Neural progenitor cell (in vitro differentiated cells): ENCODE measurements around the gene PRRX2. TPM values are rescaled to one million over a fixed set of nuclear protein-coding genes. Genes with fewer than 3 reads are reported as not detected.

Source experiments
- DNase-seq: peaks from one replicate; pipeline ENCODE4 v3.0.0-alpha.2; 2016; ENCODE audit warnings: low spot score
- H2AFZ ChIP-seq: fragments of 200-600 bp; sonication (generic); replicated peaks from 2 replicates; pipeline ENCODE4 v1.6.1; 2016; ENCODE audit warnings: antibody characterized with exemption
- H3F3A ChIP-seq: fragments of 200-600 bp; sonication (generic); 2 replicates; pipeline ENCODE4 v1.6.1; 2016; ENCODE audit warnings: antibody characterized with exemption, low read depth
- H3K27ac ChIP-seq: fragments of 200-600 bp; sonication (generic); 2 replicates; pipeline ENCODE4 v1.5.1; 2016; ENCODE audit warnings: mild to moderate bottlenecking
- H3K27me3 ChIP-seq: fragments of 200-600 bp; sonication (generic); 2 replicates; pipeline ENCODE4 v1.6.1; 2016; ENCODE audit warnings: mild to moderate bottlenecking, moderate library complexity
- H3K36me3 ChIP-seq: fragments of 200-600 bp; sonication (generic); 2 replicates; pipeline ENCODE4 v1.5.1; 2016
- H3K4me1 ChIP-seq: fragments of 200-600 bp; sonication (generic); 2 replicates; pipeline ENCODE4 v1.6.1; 2016; ENCODE audit warnings: mixed run types
- H3K4me2 ChIP-seq: fragments of 200-600 bp; sonication (generic); 2 replicates; pipeline ENCODE4 v1.6.1; 2016
- H3K4me3 ChIP-seq: fragments of 200-600 bp; sonication (generic); 2 replicates; pipeline ENCODE4 v1.5.1; 2016
- H3K79me2 ChIP-seq: fragments of 200-600 bp; sonication (generic); 2 replicates; pipeline ENCODE4 v1.6.1; 2016; ENCODE audit warnings: low read depth
- H3K9ac ChIP-seq: fragments of 200-600 bp; sonication (generic); 2 replicates; pipeline ENCODE4 v1.6.1; 2016
- H3K9me3 ChIP-seq: fragments of 200-600 bp; sonication (generic); 2 replicates; pipeline ENCODE4 v1.5.1; 2016; ENCODE audit warnings: low read depth
- H4K20me1 ChIP-seq: fragments of 200-600 bp; sonication (generic); 2 replicates; pipeline ENCODE4 v1.6.1; 2016; ENCODE audit warnings: low read depth
- H3K27ac Mint-ChIP-seq: 3 replicates; pipeline ENCODE4 v1.8.0; 2021; ENCODE audit warnings: mixed read lengths
- H3K27me3 Mint-ChIP-seq: 2 replicates; pipeline ENCODE4 v1.8.0; 2022; ENCODE audit warnings: low read depth, mild to moderate bottlenecking, inconsistent platforms, moderate library complexity, mixed read lengths; ENCODE audit not compliant: insufficient read depth
- H3K36me3 Mint-ChIP-seq: 3 replicates; pipeline ENCODE4 v1.8.0; 2021; ENCODE audit warnings: mixed read lengths
- H3K4me1 Mint-ChIP-seq: 3 replicates; pipeline ENCODE4 v1.8.0; 2021; ENCODE audit warnings: mixed read lengths
- H3K4me3 Mint-ChIP-seq: 3 replicates; pipeline ENCODE4 v1.8.0; 2021; ENCODE audit warnings: mild to moderate bottlenecking, moderate library complexity, mixed read lengths
- H3K9me3 Mint-ChIP-seq: 3 replicates; pipeline ENCODE4 v1.8.0; 2020; ENCODE audit warnings: mixed read lengths
- CTCF ChIP-seq: fragments of 200-600 bp; sonication (generic); IDR thresholded peaks from 2 replicates; pipeline ENCODE4 v1.5.1; 2017; ENCODE audit warnings: antibody characterized with exemption, mild to moderate bottlenecking
- EZH2 ChIP-seq: fragments of 200-600 bp; sonication (generic); IDR thresholded peaks from 2 replicates; pipeline ENCODE4 v1.6.1; 2017; ENCODE audit warnings: antibody characterized with exemption, mild to moderate bottlenecking, moderate library complexity
- EZH2phosphoT487 ChIP-seq: fragments of 200-600 bp; sonication (generic); IDR thresholded peaks from 2 replicates; pipeline ENCODE4 v1.6.1; 2017; ENCODE audit warnings: antibody characterized with exemption
- total RNA-seq: library from RNA; depleted of rRNA; stranded (reverse); fragments of >200 nt; gene quantifications from 2 replicates; pipeline ENCODE4 v1.2.3, GENCODE V29; 2015; ENCODE audit warnings: low replicate concordance

The PRRX2 gene
- total RNA-seq, 1 donor from 2014 or later = 1.5 TPM

- Histone ChIP-seq H3K4me1 (no peaks in the 10 kb centered on the region), H3K9me3 (no peaks in the 10 kb centered on the region), H3K27me3 (peaks cover 5% of the 10 kb centered on the region), H3K79me2 (no peaks in the 10 kb centered on the region), H3K9ac (no peak overlapping the region), H4K20me1 (no peaks in the 10 kb centered on the region), H3F3A (no peaks in the 10 kb centered on the region), H2AFZ (no peak overlapping the region), H3K36me3 (no peaks in the 10 kb centered on the region), H3K4me3 (no peak overlapping the region), H3K27ac (no peak overlapping the region), H3K4me2 (no peak overlapping the region)
- no peak for TF ChIP-seq CTCF
- TF ChIP-seq EZH2phosphoT487 = no peak
- TF ChIP-seq EZH2 = no peak
- Mint-ChIP-seq H3K36me3 (no peaks in the 10 kb centered on the region), H3K27me3 (peaks cover 12% of the 10 kb centered on the region), H3K4me3 (no peak overlapping the region), H3K27ac (no peak overlapping the region), H3K4me1 (peaks cover 3% of the 10 kb centered on the region), H3K9me3 (no peaks in the 10 kb centered on the region)
- DNase-seq = no peak
Observed at GRCh38 chr9:129735546-129735945, 70.1 kb downstream of the PRRX2 start.

- H3F3A ChIP-seq = no peaks in the 10 kb centered on the region
- no peaks in the 10 kb centered on the region for H3K79me2 ChIP-seq
- TF ChIP-seq EZH2phosphoT487 = no peak
- no peak for TF ChIP-seq EZH2
- TF ChIP-seq CTCF = no peak
- H3K9ac ChIP-seq = no peak overlapping the region
- peaks cover 5% of the 10 kb centered on the region for H3K27me3 ChIP-seq
- no peak overlapping the region for H3K4me2 ChIP-seq
- no peaks in the 10 kb centered on the region for H3K36me3 Mint-ChIP-seq
- H3K4me1 Mint-ChIP-seq = peaks cover 3% of the 10 kb centered on the region
- H3K27me3 Mint-ChIP-seq = peaks cover 12% of the 10 kb centered on the region
- no peaks in the 10 kb centered on the region for H3K4me1 ChIP-seq
- no peak overlapping the region for H3K4me3 ChIP-seq
- H3K36me3 ChIP-seq = no peaks in the 10 kb centered on the region
- H2AFZ ChIP-seq = no peak overlapping the region
- H3K9me3 ChIP-seq = no peaks in the 10 kb centered on the region
- no peaks in the 10 kb centered on the region for H4K20me1 ChIP-seq
- no peak overlapping the region for H3K27ac Mint-ChIP-seq
- DNase-seq = no peak
- no peak overlapping the region for H3K4me3 Mint-ChIP-seq
- no peak overlapping the region for H3K27ac ChIP-seq
- no peaks in the 10 kb centered on the region for H3K9me3 Mint-ChIP-seq
Observed at GRCh38 chr9:129736334-129736733, 70.9 kb downstream of the PRRX2 start.

- no peak overlapping the region for H3K27ac Mint-ChIP-seq
- TF ChIP-seq EZH2phosphoT487 (no peak), CTCF (peak; percentile 94), EZH2 (peak; percentile 39)
- H3F3A ChIP-seq = no peaks in the 10 kb centered on the region
- H3K27me3 Mint-ChIP-seq = peaks cover 12% of the 10 kb centered on the region
- H4K20me1 ChIP-seq = no peaks in the 10 kb centered on the region
- H3K4me2 ChIP-seq = peak overlapping the region; percentile 82
- no peak overlapping the region for H3K9ac ChIP-seq
- H3K4me1 ChIP-seq = no peaks in the 10 kb centered on the region
- H3K79me2 ChIP-seq = no peaks in the 10 kb centered on the region
- no peaks in the 10 kb centered on the region for H3K36me3 ChIP-seq
- H3K27ac ChIP-seq = no peak overlapping the region
- H3K36me3 Mint-ChIP-seq = no peaks in the 10 kb centered on the region
- H3K27me3 ChIP-seq = peaks cover 5% of the 10 kb centered on the region
- H3K4me1 Mint-ChIP-seq = peaks cover 4% of the 10 kb centered on the region
- peak; percentile 94 for DNase-seq
- H3K4me3 ChIP-seq = peak overlapping the region; percentile 60
- H3K9me3 Mint-ChIP-seq = no peaks in the 10 kb centered on the region
- H3K9me3 ChIP-seq = no peaks in the 10 kb centered on the region
- peak overlapping the region; percentile 59 for H3K4me3 Mint-ChIP-seq
- H2AFZ ChIP-seq = peak overlapping the region; percentile 92
Observed at GRCh38 chr9:129737479-129738274, 72.2 kb downstream of the PRRX2 start.
